Activated CD8-positive, alpha-beta memory T cell treated with anti-CD3 and anti-CD28 coated beads, Interleukin-2, amount 10 ng/mL, durations not matched to agents 7 days and 5 days (primary cell): Measurements from ENCODE around the gene PRRG4. TPM values are rescaled to one million over a fixed set of nuclear protein-coding genes. Genes with fewer than 3 reads are reported as not detected.
"Not testable (repeated sequence)": the region's sequence is repeated elsewhere in the genome, so short reads cannot be mapped to it uniquely, and the experiment has no call there.

Experiments used
- ATAC-seq: fragments of 150-1000 bp; cut with Tn5 transposase; one replicate; pipeline ENCODE4 v1.10.0; 2021; ENCODE audit warnings: moderate library complexity
- CTCF ChIA-PET: fragments of 350-600 bp; sonication (Branson Sonifier 250); formaldehyde crosslinking; loops from one replicate; lab custom pipeline; 2021; ENCODE audit warnings: antibody characterized with exemption; lab: Charles Lee
- DNase-seq: peaks from one replicate; pipeline ENCODE4 v3.0.0-alpha.2; 2020
- H3K27ac Mint-ChIP-seq: one replicate; pipeline ENCODE4 v1.8.0; 2021; ENCODE audit warnings: mild to moderate bottlenecking, mixed read lengths
- H3K27me3 Mint-ChIP-seq: one replicate; pipeline ENCODE4 v1.8.0; 2021; ENCODE audit warnings: mixed read lengths
- H3K36me3 Mint-ChIP-seq: one replicate; pipeline ENCODE4 v1.8.0; 2021; ENCODE audit warnings: mild to moderate bottlenecking, mixed read lengths
- H3K4me1 Mint-ChIP-seq: one replicate; pipeline ENCODE4 v1.8.0; 2021; ENCODE audit warnings: mixed read lengths
- H3K4me3 Mint-ChIP-seq: one replicate; pipeline ENCODE4 v1.8.0; 2021; ENCODE audit warnings: mild to moderate bottlenecking, moderate library complexity, mixed read lengths
- H3K9me3 Mint-ChIP-seq: one replicate; pipeline ENCODE4 v1.8.0; 2022; ENCODE audit warnings: low read depth, mixed read lengths
- total RNA-seq, 2 experiments: library from RNA; stranded (reverse); gene quantifications; one replicate each; pipeline ENCODE4 v1.2.3, GENCODE V29; 2021

The PRRG4 gene
- total RNA-seq, 2 experiments from 2014 or later = 0.55 to 1.9 TPM

GRCh38 chr11:32839308-32839707, 9.6 kb downstream of the PRRG4 start:
- Mint-ChIP-seq H3K9me3 (no peaks in the 10 kb centered on the region), H3K4me3 (no peak overlapping the region), H3K27ac (no peak overlapping the region), H3K27me3 (peaks cover 14% of the 10 kb centered on the region), H3K4me1 (no peaks in the 10 kb centered on the region), H3K36me3 (no peaks in the 10 kb centered on the region)
- CTCF ChIA-PET = no interaction called here
- no peak for DNase-seq
- ATAC-seq = no peak

- H3K4me3 Mint-ChIP-seq = no peak overlapping the region
- CTCF ChIA-PET = interaction anchor here (0.8 to 1.2 kb wide), 3 partner anchors 10 to 225 kb away, joined by 3 read pairs; no protein-coding TSS in a partner anchor
- no peak for DNase-seq
- no peaks in the 10 kb centered on the region for H3K36me3 Mint-ChIP-seq
- H3K27me3 Mint-ChIP-seq = peaks cover 6% of the 10 kb centered on the region
- no peaks in the 10 kb centered on the region for H3K4me1 Mint-ChIP-seq
- no peak overlapping the region for H3K27ac Mint-ChIP-seq
- ATAC-seq = no peak
- H3K9me3 Mint-ChIP-seq = no peaks in the 10 kb centered on the region
Observed at GRCh38 chr11:32840587-32840986, 10.9 kb downstream of the PRRG4 start.

- DNase-seq (no peak), ATAC-seq (no peak)
- peaks cover 6% of the 10 kb centered on the region for H3K27me3 Mint-ChIP-seq
- H3K9me3 Mint-ChIP-seq = no peaks in the 10 kb centered on the region
- H3K36me3 Mint-ChIP-seq = no peaks in the 10 kb centered on the region
- no peak overlapping the region for H3K27ac Mint-ChIP-seq
- no peak overlapping the region for H3K4me3 Mint-ChIP-seq
- CTCF ChIA-PET = no interaction called here
- no peaks in the 10 kb centered on the region for H3K4me1 Mint-ChIP-seq
Observed at GRCh38 chr11:32843544-32843943, 13.8 kb downstream of the PRRG4 start.

- H3K4me3 Mint-ChIP-seq = no peak overlapping the region
- DNase-seq = no peak
- CTCF ChIA-PET = no interaction called here
- no peaks in the 10 kb centered on the region for H3K36me3 Mint-ChIP-seq
- no peak overlapping the region for H3K27ac Mint-ChIP-seq
- peaks cover 9% of the 10 kb centered on the region for H3K27me3 Mint-ChIP-seq
- ATAC-seq = no peak
- H3K9me3 Mint-ChIP-seq = no peaks in the 10 kb centered on the region
- no peaks in the 10 kb centered on the region for H3K4me1 Mint-ChIP-seq
Observed at GRCh38 chr11:32847511-32847910, 17.8 kb downstream of the PRRG4 start.

- DNase-seq = no peak
- CTCF ChIA-PET = no interaction called here
- Mint-ChIP-seq H3K27me3 (peaks cover 12% of the 10 kb centered on the region), H3K4me1 (no peaks in the 10 kb centered on the region), H3K27ac (no peak overlapping the region), H3K36me3 (no peaks in the 10 kb centered on the region), H3K9me3 (no peaks in the 10 kb centered on the region), H3K4me3 (no peak overlapping the region)
- no peak for ATAC-seq
Observed at GRCh38 chr11:32849761-32850160, 20.0 kb downstream of the PRRG4 start.

GRCh38 chr11:32851251-32851650, 21.5 kb downstream of the PRRG4 start:
- no peak overlapping the region for H3K27ac Mint-ChIP-seq
- CTCF ChIA-PET = no interaction called here
- no peaks in the 10 kb centered on the region for H3K9me3 Mint-ChIP-seq
- H3K27me3 Mint-ChIP-seq = peaks cover 15% of the 10 kb centered on the region
- H3K4me3 Mint-ChIP-seq = no peak overlapping the region
- ATAC-seq (no peak), DNase-seq (no peak)
- no peaks in the 10 kb centered on the region for H3K36me3 Mint-ChIP-seq
- no peaks in the 10 kb centered on the region for H3K4me1 Mint-ChIP-seq

GRCh38 chr11:32852207-32852606, 22.5 kb downstream of the PRRG4 start:
- peaks cover 15% of the 10 kb centered on the region for H3K27me3 Mint-ChIP-seq
- no peak overlapping the region for H3K27ac Mint-ChIP-seq
- H3K4me1 Mint-ChIP-seq = no peaks in the 10 kb centered on the region
- no peaks in the 10 kb centered on the region for H3K36me3 Mint-ChIP-seq
- no peak for ATAC-seq
- H3K4me3 Mint-ChIP-seq = no peak overlapping the region
- DNase-seq = no peak
- H3K9me3 Mint-ChIP-seq = no peaks in the 10 kb centered on the region
- CTCF ChIA-PET = interaction anchor here (0.6 kb wide), 1 partner anchor 781 kb away, joined by 3 read pairs; no protein-coding TSS in a partner anchor

- no peak for ATAC-seq
- Mint-ChIP-seq H3K4me1 (no peaks in the 10 kb centered on the region), H3K27me3 (peaks cover 20% of the 10 kb centered on the region), H3K27ac (no peak overlapping the region), H3K4me3 (no peak overlapping the region), H3K9me3 (no peaks in the 10 kb centered on the region), H3K36me3 (no peaks in the 10 kb centered on the region)
- DNase-seq = no peak
- CTCF ChIA-PET = no interaction called here
Observed at GRCh38 chr11:32855601-32856000, 25.9 kb downstream of the PRRG4 start.

- no peaks in the 10 kb centered on the region for H3K36me3 Mint-ChIP-seq
Observed at GRCh38 chr11:32858731-32859130, 29.0 kb downstream of the PRRG4 start.

GRCh38 chr11:32861850-32862577, 32.3 kb downstream of the PRRG4 start:
- Mint-ChIP-seq H3K27me3 (peaks cover 33% of the 10 kb centered on the region), H3K27ac (no peak overlapping the region), H3K36me3 (no peaks in the 10 kb centered on the region), H3K9me3 (no peaks in the 10 kb centered on the region), H3K4me1 (no peaks in the 10 kb centered on the region), H3K4me3 (no peak overlapping the region)
- ATAC-seq (no peak), DNase-seq (no peak)
- CTCF ChIA-PET = no interaction called here

More at GRCh38 chr11:32858731-32859130, 29.0 kb downstream of the PRRG4 start:
- DNase-seq (no peak), ATAC-seq (no peak)
- Mint-ChIP-seq H3K4me3 (no peak overlapping the region), H3K27me3 (peaks cover 27% of the 10 kb centered on the region), H3K4me1 (no peaks in the 10 kb centered on the region), H3K9me3 (no peaks in the 10 kb centered on the region), H3K27ac (no peak overlapping the region)
- CTCF ChIA-PET = interaction anchor here (1.6 kb wide), 1 partner anchor 50 kb away, joined by 3 read pairs; no protein-coding TSS in a partner anchor

- Mint-ChIP-seq H3K27ac (no peak overlapping the region), H3K27me3 (peaks cover 33% of the 10 kb centered on the region), H3K4me3 (no peak overlapping the region), H3K4me1 (no peaks in the 10 kb centered on the region), H3K36me3 (no peaks in the 10 kb centered on the region), H3K9me3 (peaks cover 2% of the 10 kb centered on the region)
- CTCF ChIA-PET = no interaction called here
- DNase-seq (no peak), ATAC-seq (no peak)
Observed at GRCh38 chr11:32864555-32864954, 34.8 kb downstream of the PRRG4 start.

GRCh38 chr11:32868752-32869151, 39.0 kb downstream of the PRRG4 start:
- ATAC-seq, H3K4me1 Mint-ChIP-seq, H3K36me3 Mint-ChIP-seq, H3K4me3 Mint-ChIP-seq, H3K27ac Mint-ChIP-seq, H3K9me3 Mint-ChIP-seq, DNase-seq: not testable (repeated sequence)
- CTCF ChIA-PET = interaction anchor here (1.2 kb wide), 1 partner anchor 10 kb away, joined by 3 read pairs; no protein-coding TSS in a partner anchor
- peaks cover 35% of the 10 kb centered on the region for H3K27me3 Mint-ChIP-seq

GRCh38 chr11:32870676-32871075, 40.9 kb downstream of the PRRG4 start:
- H3K27me3 Mint-ChIP-seq = peaks cover 47% of the 10 kb centered on the region
- no peak overlapping the region for H3K27ac Mint-ChIP-seq
- ATAC-seq = no peak
- CTCF ChIA-PET = interaction anchor here (0.8 to 1.7 kb wide), 2 partner anchors 9 to 23 kb away, joined by 3 to 4 read pairs; no protein-coding TSS in a partner anchor
- DNase-seq = peak; percentile 47
- no peak overlapping the region for H3K4me3 Mint-ChIP-seq
- peaks cover 2% of the 10 kb centered on the region for H3K9me3 Mint-ChIP-seq
- no peaks in the 10 kb centered on the region for H3K4me1 Mint-ChIP-seq
- H3K36me3 Mint-ChIP-seq = no peaks in the 10 kb centered on the region

GRCh38 chr11:32874132-32874531, 44.4 kb downstream of the PRRG4 start:
- Mint-ChIP-seq H3K4me1 (no peaks in the 10 kb centered on the region), H3K27ac (no peak overlapping the region), H3K9me3 (no peaks in the 10 kb centered on the region), H3K27me3 (peaks cover 37% of the 10 kb centered on the region), H3K36me3 (no peaks in the 10 kb centered on the region), H3K4me3 (no peak overlapping the region)
- ATAC-seq (no peak), DNase-seq (no peak)
- CTCF ChIA-PET = no interaction called here
